B cell (primary cell): ENCODE data around the gene FAM114A2.

ENCODE experiments used
- CTCF ChIP-seq: fragments of 200-600 bp; IDR thresholded peaks from one replicate; pipeline ENCODE4 v1.8.0; 2022; ENCODE audit warnings: antibody characterized with exemption, mild to moderate bottlenecking
- EZH2 ChIP-seq: IDR thresholded peaks from 2 replicates; pipeline ENCODE4 v1.6.1; 2012; ENCODE audit warnings: borderline replicate concordance, low read depth, mild to moderate bottlenecking, moderate library complexity, low read length; ENCODE audit not compliant: insufficient read depth, poor library complexity, severe bottlenecking

DNA sequence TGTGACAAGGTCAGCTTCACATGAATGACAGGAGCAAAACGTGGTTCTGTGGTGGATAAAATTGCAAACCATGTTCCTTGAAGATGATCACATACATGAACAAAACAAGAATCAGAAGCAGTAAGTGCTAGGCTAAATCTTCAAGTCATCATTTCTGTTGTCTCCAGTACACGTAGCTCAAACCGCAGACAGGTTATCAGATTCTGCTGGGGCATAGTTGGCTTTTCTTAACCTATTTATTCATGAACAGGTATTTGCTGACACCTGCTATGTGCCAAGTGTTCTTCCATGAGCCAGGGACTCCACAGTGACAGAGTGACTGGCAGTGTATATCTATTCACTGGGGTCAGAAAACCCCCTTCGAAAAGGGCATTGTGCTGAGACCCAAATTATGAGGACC lies 20.9 kb upstream of the FAM114A2 start:
- TF ChIP-seq CTCF (no peak), EZH2 (no peak)
